HG03108 (cell line): Measurements from ENCODE around the gene CTNNA2.
"Not testable (repeated sequence)": the region's sequence is repeated elsewhere in the genome, so short reads cannot be mapped to it uniquely, and the experiment has no call there.

Experiments used
- ATAC-seq: cut with Tn5 transposase; IDR thresholded peaks from one replicate; pipeline ENCODE4 v1.9.1; 2021; ENCODE audit warnings: moderate library complexity; ENCODE audit not compliant: unreplicated experiment

The CTNNA2 gene

GRCh38 chr2:80168801-80169200 is 656.0 kb downstream of the CTNNA2 start:
- no peak for ATAC-seq

GRCh38 chr2:80169811-80170594 is 657.2 kb downstream of the CTNNA2 start:
- no peak for ATAC-seq

GRCh38 chr2:80185091-80185490 is 672.2 kb downstream of the CTNNA2 start:
- no peak for ATAC-seq

- no peak for ATAC-seq
Measured at GRCh38 chr2:80186262-80186661, 673.4 kb downstream of the CTNNA2 start.

GRCh38 chr2:80187156-80187555 is 674.3 kb downstream of the CTNNA2 start:
- ATAC-seq: no peak

- no peak for ATAC-seq
Measured at GRCh38 chr2:80190166-80190565, 677.3 kb downstream of the CTNNA2 start.

- ATAC-seq: no peak
Measured at GRCh38 chr2:80193566-80193965, 680.7 kb downstream of the CTNNA2 start.

- no peak for ATAC-seq
Measured at GRCh38 chr2:80195034-80195433, 682.2 kb downstream of the CTNNA2 start.

GRCh38 chr2:80198042-80198441 is 685.2 kb downstream of the CTNNA2 start:
- no peak for ATAC-seq

GRCh38 chr2:80199504-80199903 is 686.7 kb downstream of the CTNNA2 start:
- no peak for ATAC-seq

GRCh38 chr2:80203929-80204328 is 691.1 kb downstream of the CTNNA2 start:
- ATAC-seq: not testable (repeated sequence)

GRCh38 chr2:80205498-80205897 is 692.6 kb downstream of the CTNNA2 start:
- ATAC-seq: no peak

- ATAC-seq: no peak
Measured at GRCh38 chr2:80209458-80209857, 696.6 kb downstream of the CTNNA2 start.

GRCh38 chr2:80217446-80217845 is 704.6 kb downstream of the CTNNA2 start:
- no peak for ATAC-seq

GRCh38 chr2:80222644-80223043 is 709.8 kb downstream of the CTNNA2 start:
- ATAC-seq: no peak

GRCh38 chr2:80231421-80231820 is 718.6 kb downstream of the CTNNA2 start:
- ATAC-seq: no peak

GRCh38 chr2:80233333-80233732 is 720.5 kb downstream of the CTNNA2 start:
- ATAC-seq: no peak

- no peak for ATAC-seq
Measured at GRCh38 chr2:80238692-80239469, 726.0 kb downstream of the CTNNA2 start.

GRCh38 chr2:80242355-80242910 is 729.6 kb downstream of the CTNNA2 start:
- ATAC-seq: no peak

GRCh38 chr2:80244905-80245584 is 732.2 kb downstream of the CTNNA2 start:
- no peak for ATAC-seq

GRCh38 chr2:80246534-80246933 is 733.7 kb downstream of the CTNNA2 start:
- no peak for ATAC-seq
